OCI-LY3 (cell line): ENCODE results near the gene PTBP3.

Experiments used
- H2AFZ ChIP-seq: fragments of 200-600, 300-600 bp; shearing (Covaris generic); 2 replicates; pipeline ENCODE4 v1.6.0; 2014; ENCODE audit warnings: antibody characterized with exemption, low read depth, low read length
- H3K27ac ChIP-seq: fragments of 200-600, 300-600 bp; sonication (generic); 2 replicates; pipeline ENCODE4 v1.5.1; 2014; ENCODE audit warnings: mild to moderate bottlenecking, low read length, moderate library complexity, mixed read lengths
- H3K27me3 ChIP-seq: fragments of 200-600, 300-600 bp; sonication (generic); 2 replicates; pipeline ENCODE4 v1.6.1; 2014; ENCODE audit warnings: low read depth, low read length, mixed read lengths
- H3K36me3 ChIP-seq: fragments of 200-600, 300-600 bp; sonication (generic); replicated peaks from 2 replicates; pipeline ENCODE3; 2014; ENCODE audit warnings: low read depth, low read length, mixed read lengths
- H3K4me1 ChIP-seq: fragments of 300-600, 200-600 bp; sonication (generic); 2 replicates; pipeline ENCODE4 v1.6.1; 2014; ENCODE audit warnings: low read length, mixed read lengths
- H3K4me2 ChIP-seq: fragments of 200-600, 300-600 bp; sonication (generic); 2 replicates; pipeline ENCODE4 v1.6.1; 2014; ENCODE audit warnings: low read length, mixed read lengths
- H3K4me3 ChIP-seq: fragments of 300-600, 200-600 bp; sonication (generic); 2 replicates; pipeline ENCODE4 v1.5.1; 2014; ENCODE audit warnings: antibody characterized with exemption, mild to moderate bottlenecking, low read length, moderate library complexity
- H3K79me2 ChIP-seq: fragments of 300-600, 200-600 bp; shearing (Covaris generic); 2 replicates; pipeline ENCODE4 v1.6.1; 2014; ENCODE audit warnings: mild to moderate bottlenecking, low read length, mixed read lengths
- H3K9ac ChIP-seq: fragments of 300-600, 200-600 bp; shearing (Covaris generic); 2 replicates; pipeline ENCODE4 v1.6.0; 2014; ENCODE audit warnings: mild to moderate bottlenecking, low read length, moderate library complexity
- H3K9me3 ChIP-seq: fragments of 200-600, 300-600 bp; shearing (Covaris generic); 2 replicates; pipeline ENCODE4 v1.6.1; 2014; ENCODE audit warnings: low read length, mixed read lengths; ENCODE audit not compliant: insufficient read depth
- H4K20me1 ChIP-seq: fragments of 200-600, 300-600 bp; sonication (generic); 2 replicates; pipeline ENCODE4 v1.6.1; 2016; ENCODE audit warnings: low read length, mixed read lengths; ENCODE audit not compliant: insufficient read depth
- EZH2phosphoT487 ChIP-seq: fragments of 200-600 bp; shearing (Covaris generic); IDR thresholded peaks from 2 replicates; pipeline ENCODE4 v1.6.1; 2018; ENCODE audit warnings: antibody characterized with exemption, mixed run types, low read depth
- TF ChIP-seq, protein P1 (sequence below): fragments of 200-600, 300-600 bp; sonication (generic); IDR thresholded peaks from 2 replicates; pipeline ENCODE4 v1.5.1; 2014; ENCODE audit warnings: antibody characterized with exemption, low read length, low read depth

The PTBP3 gene

DNA sequence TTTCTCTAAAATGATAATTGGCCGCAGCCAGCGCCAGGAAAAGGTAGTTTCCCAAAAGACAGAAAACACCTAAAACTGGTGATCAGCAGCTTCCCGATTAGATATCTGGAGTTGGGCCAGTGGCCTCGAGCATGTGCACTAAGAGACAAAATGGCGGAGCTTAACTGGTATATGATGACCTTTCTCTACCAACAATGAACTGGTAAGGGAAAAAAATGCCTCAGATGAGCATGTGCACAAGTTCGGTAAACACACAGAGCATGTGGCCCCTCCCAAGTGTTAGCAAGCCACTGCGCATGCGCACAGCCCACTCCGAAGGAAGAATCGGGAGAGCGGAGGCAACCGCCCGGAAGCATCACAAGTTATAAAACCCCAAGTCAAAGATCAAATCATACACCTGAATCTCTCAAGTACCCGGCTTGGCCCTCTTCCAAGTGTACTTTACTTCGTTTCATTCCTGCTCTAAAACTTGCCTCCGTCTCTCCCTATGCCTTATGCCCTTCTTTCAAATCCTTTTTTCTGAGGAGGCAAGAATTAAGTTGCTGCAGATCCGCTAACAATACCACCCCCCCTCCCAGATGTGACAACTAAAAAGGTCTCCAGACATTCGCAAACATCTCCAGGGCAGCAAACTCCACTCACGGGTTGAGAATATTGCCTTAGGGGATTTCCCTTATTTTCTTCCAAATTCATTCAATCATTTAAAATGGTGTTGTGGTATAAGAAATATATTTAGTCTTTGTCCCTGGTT is 15.0 kb upstream of the PTBP3 start:
- H3K4me3 ChIP-seq, result peak overlapping the region; percentile 34; the same call in 1 of the 2 replicates
- H3K36me3 ChIP-seq, result no peaks in the 10 kb centered on the region
- H3K27me3 ChIP-seq, result no peaks in the 10 kb centered on the region
- no peaks in the 10 kb centered on the region for H3K79me2 ChIP-seq
- H2AFZ ChIP-seq, result no peak overlapping the region
- H3K9me3 ChIP-seq, result no peaks in the 10 kb centered on the region
- TF ChIP-seq, protein P1, sequence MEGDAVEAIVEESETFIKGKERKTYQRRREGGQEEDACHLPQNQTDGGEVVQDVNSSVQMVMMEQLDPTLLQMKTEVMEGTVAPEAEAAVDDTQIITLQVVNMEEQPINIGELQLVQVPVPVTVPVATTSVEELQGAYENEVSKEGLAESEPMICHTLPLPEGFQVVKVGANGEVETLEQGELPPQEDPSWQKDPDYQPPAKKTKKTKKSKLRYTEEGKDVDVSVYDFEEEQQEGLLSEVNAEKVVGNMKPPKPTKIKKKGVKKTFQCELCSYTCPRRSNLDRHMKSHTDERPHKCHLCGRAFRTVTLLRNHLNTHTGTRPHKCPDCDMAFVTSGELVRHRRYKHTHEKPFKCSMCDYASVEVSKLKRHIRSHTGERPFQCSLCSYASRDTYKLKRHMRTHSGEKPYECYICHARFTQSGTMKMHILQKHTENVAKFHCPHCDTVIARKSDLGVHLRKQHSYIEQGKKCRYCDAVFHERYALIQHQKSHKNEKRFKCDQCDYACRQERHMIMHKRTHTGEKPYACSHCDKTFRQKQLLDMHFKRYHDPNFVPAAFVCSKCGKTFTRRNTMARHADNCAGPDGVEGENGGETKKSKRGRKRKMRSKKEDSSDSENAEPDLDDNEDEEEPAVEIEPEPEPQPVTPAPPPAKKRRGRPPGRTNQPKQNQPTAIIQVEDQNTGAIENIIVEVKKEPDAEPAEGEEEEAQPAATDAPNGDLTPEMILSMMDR, result no peak
- TF ChIP-seq EZH2phosphoT487, result no peak
- H4K20me1 ChIP-seq, result no peaks in the 10 kb centered on the region
- H3K4me2 ChIP-seq, result peak overlapping the region; percentile 10; the same call in 1 of the 2 replicates
- H3K9ac ChIP-seq, result no peak overlapping the region
- H3K4me1 ChIP-seq, result no peaks in the 10 kb centered on the region
- H3K27ac ChIP-seq, result no peak overlapping the region

DNA sequence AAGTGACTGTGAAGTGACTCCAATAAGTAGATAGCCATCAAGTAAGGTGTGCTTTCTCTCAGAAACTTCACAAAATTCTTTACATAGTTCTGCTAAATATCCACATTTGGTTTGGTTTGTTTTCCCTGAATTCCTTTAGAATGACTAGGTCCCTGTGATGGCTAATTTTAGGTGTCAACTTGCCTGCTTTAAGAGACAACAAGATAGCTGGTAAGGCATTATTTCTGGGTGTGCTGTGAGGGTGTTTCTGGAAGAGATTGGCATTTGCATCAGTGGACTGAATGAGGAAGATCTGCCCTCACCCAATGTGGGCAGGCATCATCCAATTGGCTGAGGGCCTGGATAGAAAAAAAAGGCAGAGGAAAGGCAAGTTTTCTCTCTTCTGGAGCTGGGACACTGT is 8.3 kb upstream of the PTBP3 start:
- H3K9me3 ChIP-seq, result no peaks in the 10 kb centered on the region
- no peaks in the 10 kb centered on the region for H3K27me3 ChIP-seq
- H3K4me1 ChIP-seq, result no peaks in the 10 kb centered on the region
- H3K4me2 ChIP-seq, result no peak overlapping the region
- H4K20me1 ChIP-seq, result no peaks in the 10 kb centered on the region
- H3K4me3 ChIP-seq, result no peak overlapping the region
- H2AFZ ChIP-seq, result no peak overlapping the region
- no peak overlapping the region for H3K27ac ChIP-seq
- no peaks in the 10 kb centered on the region for H3K36me3 ChIP-seq
- no peak for TF ChIP-seq EZH2phosphoT487
- TF ChIP-seq, protein P1, result no peak
- no peaks in the 10 kb centered on the region for H3K79me2 ChIP-seq
- H3K9ac ChIP-seq, result no peak overlapping the region

DNA sequence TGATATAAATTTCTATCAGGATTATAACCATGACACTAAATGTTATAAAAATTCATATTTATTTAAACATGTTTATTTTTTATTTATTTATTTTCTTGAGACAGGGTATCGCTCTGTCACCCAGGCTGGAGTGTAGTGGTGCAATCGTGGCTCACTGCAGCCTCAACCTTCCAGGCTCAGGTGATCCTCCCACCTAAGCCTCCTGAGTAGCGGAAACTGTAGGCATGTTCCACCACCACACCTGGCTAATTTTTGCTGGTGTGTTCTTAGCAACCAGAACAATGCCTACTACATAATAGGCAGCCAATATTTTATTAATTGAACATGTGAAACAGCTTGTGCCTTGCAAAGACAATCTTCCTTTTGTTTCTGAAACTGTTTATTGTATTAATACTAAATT is 6.5 kb upstream of the PTBP3 start:
- Histone ChIP-seq H3K9me3 (no peaks in the 10 kb centered on the region), H3K36me3 (no peaks in the 10 kb centered on the region), H3K4me3 (no peak overlapping the region), H3K4me1 (no peaks in the 10 kb centered on the region), H3K4me2 (no peak overlapping the region), H3K27me3 (no peaks in the 10 kb centered on the region), H4K20me1 (no peaks in the 10 kb centered on the region), H3K27ac (no peak overlapping the region), H3K79me2 (no peaks in the 10 kb centered on the region), H2AFZ (no peak overlapping the region), H3K9ac (no peak overlapping the region)
- no peak for TF ChIP-seq EZH2phosphoT487
- TF ChIP-seq, protein P1, result no peak

DNA sequence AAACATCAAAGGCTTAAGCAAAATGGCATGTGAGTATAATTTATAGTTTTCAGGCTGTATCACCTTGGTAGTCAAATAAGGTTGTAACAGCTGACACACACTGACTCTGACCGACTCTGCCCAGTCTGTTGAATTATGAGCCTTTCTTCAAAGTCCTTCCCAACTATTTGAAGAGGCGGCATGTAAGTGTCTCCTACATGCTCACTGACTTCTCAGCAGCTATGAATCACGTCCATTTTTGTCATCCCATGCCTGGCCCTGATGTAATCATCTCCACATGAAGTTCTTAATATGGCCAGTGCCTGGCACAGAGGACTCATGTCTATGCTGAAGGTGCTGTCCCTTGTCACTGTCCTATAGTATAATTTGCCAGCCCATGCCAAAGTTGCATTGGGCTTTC is 5.1 kb upstream of the PTBP3 start:
- no peaks in the 10 kb centered on the region for H3K27me3 ChIP-seq
- H3K9ac ChIP-seq, result no peak overlapping the region
- no peak overlapping the region for H2AFZ ChIP-seq
- no peaks in the 10 kb centered on the region for H3K36me3 ChIP-seq
- H3K4me3 ChIP-seq, result no peak overlapping the region
- no peaks in the 10 kb centered on the region for H3K79me2 ChIP-seq
- H3K27ac ChIP-seq, result no peak overlapping the region
- no peak overlapping the region for H3K4me2 ChIP-seq
- H4K20me1 ChIP-seq, result no peaks in the 10 kb centered on the region
- TF ChIP-seq, protein P1, result no peak
- TF ChIP-seq EZH2phosphoT487, result no peak
- no peaks in the 10 kb centered on the region for H3K9me3 ChIP-seq
- H3K4me1 ChIP-seq, result peaks cover 4% of the 10 kb centered on the region; the same call in 1 of the 2 replicates
